Activated CD8-positive, alpha-beta T cell treated with anti-CD3 and anti-CD28 coated beads, Interleukin-2, amount 10 ng/mL, durations not matched to agents 7 days and 5 days (primary cell): ENCODE data around the gene SELENOI. TPM values are rescaled to one million over a fixed set of nuclear protein-coding genes. Genes with fewer than 3 reads are reported as not detected.
"Not testable (repeated sequence)": the region's sequence is repeated elsewhere in the genome, so short reads cannot be mapped to it uniquely, and the experiment has no call there.

Source experiments
- ATAC-seq: fragments of 150-1000 bp; cut with Tn5 transposase; one replicate; pipeline ENCODE4 v1.10.0; 2021; ENCODE audit warnings: moderate library complexity
- CTCF ChIA-PET: fragments of 350-600 bp; sonication (Branson Sonifier 250); formaldehyde crosslinking; loops from one replicate; lab custom pipeline; 2021; ENCODE audit warnings: antibody characterized with exemption; lab: Charles Lee
- POLR2A ChIA-PET: fragments of 350-600 bp; sonication (Branson Sonifier 250); formaldehyde crosslinking; loops from one replicate; lab custom pipeline; 2021; ENCODE audit warnings: antibody characterized with exemption; lab: Charles Lee
- DNase-seq: peaks from one replicate; pipeline ENCODE4 v3.0.0-alpha.2; 2020
- H3K27ac Mint-ChIP-seq: one replicate; pipeline ENCODE4 v1.8.0; 2021; ENCODE audit warnings: mild to moderate bottlenecking, mixed read lengths
- H3K27me3 Mint-ChIP-seq: one replicate; pipeline ENCODE4 v1.8.0; 2021; ENCODE audit warnings: low read depth, mixed read lengths
- H3K36me3 Mint-ChIP-seq: one replicate; pipeline ENCODE4 v1.8.0; 2021; ENCODE audit warnings: low read depth, mixed read lengths
- H3K4me1 Mint-ChIP-seq: one replicate; pipeline ENCODE4 v1.8.0; 2021; ENCODE audit warnings: low read depth, mixed read lengths
- H3K4me3 Mint-ChIP-seq: one replicate; pipeline ENCODE4 v1.8.0; 2021; ENCODE audit warnings: mild to moderate bottlenecking, mixed read lengths
- H3K9me3 Mint-ChIP-seq: one replicate; pipeline ENCODE4 v1.8.0; 2022; ENCODE audit warnings: mixed read lengths; ENCODE audit not compliant: insufficient read depth
- total RNA-seq, 2 experiments: library from RNA; stranded (reverse); gene quantifications; one replicate each; pipeline ENCODE4 v1.2.3, GENCODE V29; 2021

The SELENOI gene, protein sequence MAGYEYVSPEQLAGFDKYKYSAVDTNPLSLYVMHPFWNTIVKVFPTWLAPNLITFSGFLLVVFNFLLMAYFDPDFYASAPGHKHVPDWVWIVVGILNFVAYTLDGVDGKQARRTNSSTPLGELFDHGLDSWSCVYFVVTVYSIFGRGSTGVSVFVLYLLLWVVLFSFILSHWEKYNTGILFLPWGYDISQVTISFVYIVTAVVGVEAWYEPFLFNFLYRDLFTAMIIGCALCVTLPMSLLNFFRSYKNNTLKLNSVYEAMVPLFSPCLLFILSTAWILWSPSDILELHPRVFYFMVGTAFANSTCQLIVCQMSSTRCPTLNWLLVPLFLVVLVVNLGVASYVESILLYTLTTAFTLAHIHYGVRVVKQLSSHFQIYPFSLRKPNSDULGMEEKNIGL
- 10 to 100 TPM; 36.8 to 37.6 TPM for total RNA-seq

DNA sequence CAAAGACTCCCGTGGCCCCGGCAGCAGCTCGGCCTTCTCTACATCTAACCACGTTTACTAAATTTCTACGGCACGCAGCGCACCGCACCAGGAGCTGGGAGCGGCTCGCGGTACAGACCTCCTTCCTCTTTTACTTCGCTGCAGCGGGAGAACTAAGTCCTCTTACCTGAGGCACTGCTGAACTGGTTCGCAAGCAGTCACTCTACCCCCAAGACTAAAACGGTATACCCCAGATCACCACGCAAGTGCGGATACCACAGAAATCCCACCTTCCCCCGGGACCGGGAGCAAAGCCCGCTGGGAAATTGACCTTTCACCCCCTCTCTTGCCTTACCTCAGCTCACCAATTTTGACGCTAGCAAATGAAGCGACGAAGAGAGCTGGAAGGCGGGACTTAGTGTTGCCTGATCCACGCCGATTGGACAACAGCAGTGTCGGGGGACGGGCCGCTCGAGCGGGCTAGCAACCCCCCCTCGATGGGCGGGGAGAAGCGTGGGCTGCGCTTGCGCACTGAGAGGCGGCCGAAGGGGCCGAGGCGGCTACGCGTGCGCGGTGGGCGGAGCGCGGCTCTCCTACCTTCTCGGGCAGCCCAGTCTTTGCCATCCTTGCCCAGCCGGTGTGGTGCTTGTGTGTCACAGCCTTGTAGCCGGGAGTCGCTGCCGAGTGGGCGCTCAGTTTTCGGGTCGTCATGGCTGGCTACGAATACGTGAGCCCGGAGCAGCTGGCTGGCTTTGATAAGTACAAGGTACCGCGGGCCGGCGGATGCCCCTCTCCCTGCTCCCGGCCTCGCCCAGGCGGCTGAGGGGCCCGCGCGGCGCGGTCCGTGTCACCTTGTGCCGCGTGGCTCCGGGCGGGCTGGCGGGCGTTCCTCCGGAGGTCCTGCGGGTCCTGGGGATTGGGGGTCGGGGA is at the start of gene SELENOI:
Gene SELENOI, plus strand, starts transcription at position 599 of the 909 bp plus-strand sequence. Its CDS starts 90 bp downstream, at position 689.
- no peaks in the 10 kb centered on the region for H3K9me3 Mint-ChIP-seq
- H3K27ac Mint-ChIP-seq, result peak within 1 kb of the TSS; percentile 95
- ATAC-seq (peak; percentile 95), DNase-seq (peak; percentile 99)
- no peaks in the 10 kb centered on the region for H3K27me3 Mint-ChIP-seq
- H3K36me3 Mint-ChIP-seq, result peaks cover 26% of the 10 kb centered on the region
- H3K4me1 Mint-ChIP-seq, result peaks cover 43% of the 10 kb centered on the region
- peak within 1 kb of the TSS; percentile 92 for H3K4me3 Mint-ChIP-seq
- POLR2A ChIA-PET, result interaction anchor here (0.6 to 4.3 kb wide), 13 partner anchors 8 to 1373 kb away, joined by 3 to 26 read pairs (median 3); partner anchors contain the start of genes HADHA, HADHB and RAB10
- CTCF ChIA-PET, result interaction anchor here (0.7 to 4.6 kb wide), 11 partner anchors 11 to 123 kb away, joined by 3 to 20 read pairs (median 3); partner anchors contain the start of genes HADHA and HADHB

DNA sequence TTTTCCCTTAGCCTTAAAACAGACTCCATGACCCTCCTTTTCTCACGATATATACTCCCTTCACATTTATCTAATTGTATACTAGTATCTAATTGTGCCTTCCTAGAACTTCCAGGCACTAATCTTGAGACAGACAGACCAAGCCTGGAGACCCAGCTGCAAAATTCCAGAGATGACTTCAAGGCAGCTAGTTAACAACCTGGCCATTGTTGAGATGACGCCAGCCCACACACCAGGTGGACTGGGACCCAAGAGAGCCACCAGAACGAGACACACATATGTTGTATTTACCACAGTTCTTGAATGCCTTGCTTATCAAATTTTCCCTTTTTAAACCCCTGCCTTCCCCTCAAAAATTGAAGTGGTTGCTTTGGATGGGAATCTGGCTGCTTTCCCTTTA is 48.9 kb upstream of the SELENOI start:
- Mint-ChIP-seq H3K4me1 (no peaks in the 10 kb centered on the region), H3K27me3 (no peaks in the 10 kb centered on the region), H3K9me3 (no peaks in the 10 kb centered on the region), H3K27ac (no peak overlapping the region), H3K36me3 (no peaks in the 10 kb centered on the region), H3K4me3 (no peak overlapping the region)
- ATAC-seq, result no peak
- CTCF ChIA-PET, result no interaction called here
- DNase-seq, result no peak
- POLR2A ChIA-PET, result no interaction called here

DNA sequence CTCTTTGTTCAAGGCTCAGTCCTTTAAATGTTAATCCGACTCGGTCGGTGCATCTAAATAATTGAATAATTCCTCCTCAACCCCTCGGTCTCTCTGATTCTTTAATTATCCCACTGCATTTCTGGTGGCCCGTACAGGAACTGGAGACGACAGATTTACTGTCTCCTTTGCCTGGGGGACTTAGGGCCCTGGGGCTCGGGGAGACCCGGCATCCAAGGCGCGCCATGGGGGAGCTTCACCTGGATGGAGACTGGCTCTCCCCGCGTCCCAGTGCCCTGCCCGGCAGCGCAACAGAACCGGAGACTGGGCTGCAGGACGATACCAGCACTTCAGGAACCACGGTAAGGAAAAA is 47.7 kb upstream of the SELENOI start:
- Mint-ChIP-seq H3K36me3 (no peaks in the 10 kb centered on the region), H3K27me3 (no peaks in the 10 kb centered on the region), H3K4me1 (no peaks in the 10 kb centered on the region), H3K9me3 (no peaks in the 10 kb centered on the region), H3K27ac (no peak overlapping the region), H3K4me3 (no peak overlapping the region)
- no peak for DNase-seq
- ATAC-seq, result no peak
- CTCF ChIA-PET, result interaction anchor here (1.3 kb wide), 1 partner anchor 113 kb away, joined by 3 read pairs; no protein-coding TSS in a partner anchor
- POLR2A ChIA-PET, result no interaction called here

DNA sequence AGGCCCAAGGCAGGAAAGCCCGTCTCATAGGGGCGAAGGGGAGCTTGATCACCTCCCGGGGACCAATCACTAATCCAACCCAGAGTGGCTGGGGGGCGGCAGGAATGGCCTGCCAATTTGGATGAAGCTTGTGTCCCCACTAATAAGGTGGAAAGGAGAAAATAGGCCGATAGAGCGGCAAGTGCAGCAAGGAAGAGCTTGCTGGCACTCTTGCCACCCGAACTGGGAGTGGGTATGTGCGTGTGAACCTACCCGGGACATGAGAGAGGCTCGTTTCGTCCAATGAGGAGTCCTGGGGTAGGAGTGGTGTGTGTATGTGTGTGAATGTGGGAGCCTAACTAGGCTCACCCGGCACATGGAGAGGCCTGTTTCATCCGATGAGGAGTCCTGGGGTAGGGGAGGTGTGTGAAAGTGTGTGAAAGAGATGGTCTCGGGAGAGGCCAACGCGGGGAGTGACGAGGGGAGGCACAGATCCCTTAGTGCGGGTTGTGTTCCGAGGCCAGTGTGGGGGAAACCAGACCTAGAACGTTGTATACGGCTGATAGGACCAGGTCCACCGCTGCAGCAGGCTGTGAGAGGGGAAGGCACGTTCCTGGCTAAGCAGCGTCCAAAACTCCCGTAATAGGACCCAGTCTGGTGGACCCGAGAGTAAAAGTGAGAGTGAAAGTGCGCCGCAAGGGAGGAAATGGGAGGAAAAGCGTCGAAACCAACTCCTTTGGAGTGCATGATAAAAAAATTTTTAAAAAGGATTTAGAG is 47.1 kb upstream of the SELENOI start:
- ChIA-PET POLR2A (interaction anchor here (1.4 to 1.7 kb wide), 2 partner anchors 47 to 54 kb away, joined by 7 to 13 read pairs; partner anchors contain the start of genes ADGRF3, HADHA, HADHB and SELENOI), CTCF (interaction anchor here (0.9 to 1.8 kb wide), 3 partner anchors 32 to 114 kb away, joined by 3 to 8 read pairs (median 3); no protein-coding TSS in a partner anchor)
- ATAC-seq (peak; percentile 73), DNase-seq (peak; percentile 44)
- H3K9me3 Mint-ChIP-seq, result no peaks in the 10 kb centered on the region
- no peaks in the 10 kb centered on the region for H3K36me3 Mint-ChIP-seq
- H3K4me1 Mint-ChIP-seq, result no peaks in the 10 kb centered on the region
- H3K4me3 Mint-ChIP-seq, result no peak overlapping the region
- no peaks in the 10 kb centered on the region for H3K27me3 Mint-ChIP-seq
- H3K27ac Mint-ChIP-seq, result no peak overlapping the region

DNA sequence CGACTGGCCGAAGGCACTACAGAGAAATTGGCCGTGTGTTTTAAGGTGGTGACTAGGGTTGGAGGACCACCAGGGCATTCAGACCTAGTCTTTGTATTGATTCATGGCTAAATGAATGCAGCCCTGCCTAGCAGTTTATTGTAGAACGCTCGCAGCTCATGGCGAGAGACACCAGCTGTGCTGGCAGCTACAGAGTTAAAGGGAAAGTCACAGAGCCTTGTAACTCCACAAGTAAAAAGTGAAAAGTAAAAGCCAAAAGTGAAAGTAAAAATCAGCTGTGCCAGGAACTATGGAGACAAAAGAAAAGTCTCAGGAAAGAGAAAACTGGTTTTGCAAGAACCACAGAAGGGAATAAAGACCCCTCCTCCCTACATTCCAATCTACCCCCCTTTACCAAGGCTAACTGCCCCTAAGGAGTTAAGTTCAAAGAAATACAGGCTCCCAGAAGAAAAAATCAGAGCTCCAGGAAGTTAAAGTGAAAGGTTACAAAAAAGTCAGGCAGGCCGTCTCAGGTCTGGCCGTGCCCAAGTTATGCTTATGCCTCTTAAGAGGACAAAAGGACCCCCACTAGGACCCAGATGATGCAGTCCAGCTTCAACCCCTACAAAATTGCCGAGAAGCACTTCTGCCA is 46.4 kb upstream of the SELENOI start:
- CTCF ChIA-PET, result interaction anchor here (0.9 to 1.8 kb wide), 4 partner anchors 32 to 116 kb away, joined by 3 to 8 read pairs (median 3); no protein-coding TSS in a partner anchor
- POLR2A ChIA-PET, result interaction anchor here (0.6 to 1.7 kb wide), 5 partner anchors 10 to 212 kb away, joined by 3 to 13 read pairs (median 3); partner anchors contain the start of genes ADGRF3, HADHA, HADHB and SELENOI
- DNase-seq, result peak; percentile 42

DNA sequence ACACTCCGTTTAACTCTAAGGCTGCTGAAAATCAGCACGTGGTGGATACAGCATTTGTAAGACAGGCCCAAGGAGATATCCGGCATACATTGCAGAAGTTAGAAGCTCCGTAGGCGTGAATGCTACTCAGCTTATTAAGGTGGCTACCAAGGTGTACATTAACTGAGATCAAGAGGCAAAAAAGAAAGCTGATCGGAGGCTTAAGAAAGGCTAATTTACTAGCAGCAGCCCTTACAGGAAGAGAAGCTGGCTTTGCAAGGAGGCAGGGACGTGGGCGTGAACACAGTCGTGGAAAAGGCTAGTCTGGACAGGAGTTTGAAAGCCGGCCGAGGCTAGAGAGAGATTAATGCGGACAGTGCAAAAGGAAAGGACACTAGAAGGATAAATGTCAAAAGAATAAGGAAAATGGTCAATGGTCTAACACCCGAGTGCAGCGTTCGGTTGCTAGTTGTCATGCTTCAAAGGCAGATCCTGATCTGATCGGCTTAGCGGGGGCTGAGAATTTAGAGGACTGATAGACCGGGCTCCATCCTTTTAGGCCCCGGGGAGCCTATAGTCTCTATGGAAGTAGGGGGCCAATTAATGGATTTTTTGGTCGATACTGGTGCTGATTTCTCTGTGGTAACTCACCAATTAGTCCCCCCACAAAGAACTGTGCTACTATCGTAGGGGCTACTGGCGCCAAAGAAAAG is 45.6 kb upstream of the SELENOI start:
- Mint-ChIP-seq H3K27me3 (no peaks in the 10 kb centered on the region), H3K4me1 (no peaks in the 10 kb centered on the region), H3K9me3 (no peaks in the 10 kb centered on the region), H3K27ac (no peak overlapping the region), H3K4me3 (no peak overlapping the region), H3K36me3 (no peaks in the 10 kb centered on the region)
- ATAC-seq, result peak; percentile 15
- ChIA-PET POLR2A (interaction anchor here (0.7 to 1.7 kb wide), 6 partner anchors 9 to 115 kb away, joined by 3 to 13 read pairs (median 3); partner anchors contain the start of genes ADGRF3, HADHA, HADHB and SELENOI), CTCF (interaction anchor here (1.2 to 1.8 kb wide), 4 partner anchors 31 to 116 kb away, joined by 3 to 8 read pairs (median 3); partner anchors contain the start of gene SELENOI)
- no peak for DNase-seq

More for the DNA sequence above, 46.4 kb upstream of the SELENOI start:
- Mint-ChIP-seq H3K27ac (no peak overlapping the region), H3K36me3 (no peaks in the 10 kb centered on the region), H3K4me3 (no peak overlapping the region), H3K4me1 (no peaks in the 10 kb centered on the region), H3K9me3 (no peaks in the 10 kb centered on the region), H3K27me3 (no peaks in the 10 kb centered on the region)
- peak; percentile 50 for ATAC-seq

DNA sequence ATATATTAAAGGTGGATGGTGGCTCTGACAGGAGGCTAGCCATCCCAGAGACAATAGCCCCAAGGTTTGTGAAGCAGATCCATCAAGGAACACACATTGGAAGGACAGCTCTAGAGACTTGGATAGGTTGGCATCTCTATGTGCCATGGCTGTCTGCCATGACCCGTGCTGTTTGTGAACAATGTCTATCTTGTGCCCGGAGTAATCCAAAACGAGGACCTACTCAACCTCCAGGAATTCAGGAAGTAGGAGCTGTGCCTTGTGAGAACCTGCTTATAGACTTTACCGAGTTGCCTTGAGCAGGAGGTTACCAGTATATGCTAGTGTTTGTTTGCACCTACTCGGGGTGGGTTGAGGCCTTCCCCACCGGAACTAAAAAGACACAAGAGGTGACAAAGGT is 43.1 kb upstream of the SELENOI start:
- CTCF ChIA-PET, result no interaction called here
- H3K27me3 Mint-ChIP-seq, result no peaks in the 10 kb centered on the region
- H3K4me3 Mint-ChIP-seq, result no peak overlapping the region
- no peaks in the 10 kb centered on the region for H3K4me1 Mint-ChIP-seq
- H3K9me3 Mint-ChIP-seq, result no peaks in the 10 kb centered on the region
- no peak overlapping the region for H3K27ac Mint-ChIP-seq
- ATAC-seq (no peak), DNase-seq (no peak)
- POLR2A ChIA-PET, result interaction anchor here (1.7 kb wide), 1 partner anchor 59 kb away, joined by 4 read pairs; no protein-coding TSS in a partner anchor
- no peaks in the 10 kb centered on the region for H3K36me3 Mint-ChIP-seq

DNA sequence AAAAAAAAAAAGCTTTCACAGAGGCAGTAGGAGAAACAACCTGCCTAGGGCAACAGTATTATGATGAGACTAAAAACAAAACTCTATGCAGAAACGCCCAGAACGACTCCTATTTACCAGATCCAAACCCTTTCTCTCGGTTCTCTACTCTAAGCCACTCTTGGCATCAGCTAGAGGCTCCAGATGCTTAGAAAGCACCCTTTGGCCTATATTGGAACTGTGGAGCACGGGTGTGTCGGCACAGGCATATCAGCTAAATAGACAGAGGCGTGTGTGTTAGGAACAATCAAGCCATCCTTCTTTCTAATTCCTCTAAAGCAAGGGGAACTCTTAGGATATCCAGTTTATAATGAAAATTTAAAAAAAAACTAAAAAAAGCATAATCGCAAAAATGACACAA is 40.8 kb upstream of the SELENOI start:
- CTCF ChIA-PET, result not testable (repeated sequence)

DNA sequence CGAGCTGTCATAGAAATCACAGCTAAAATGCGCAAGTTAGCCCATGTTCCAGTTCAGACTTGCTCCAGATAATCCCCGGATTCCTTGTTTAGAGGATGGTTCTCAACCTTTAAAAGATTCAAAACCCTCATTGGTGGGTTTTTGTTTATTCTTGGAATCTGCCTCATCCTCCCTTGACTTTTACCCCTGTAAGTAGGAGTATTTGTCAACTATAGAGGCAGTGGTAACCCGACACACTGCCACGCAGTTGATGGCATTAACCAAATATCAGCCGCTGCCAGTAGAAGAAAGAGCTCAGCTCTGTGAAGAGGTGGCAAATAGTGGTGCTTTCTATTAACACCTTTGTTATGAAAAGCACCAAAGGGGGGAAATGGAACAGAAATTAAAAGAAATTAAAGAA is 40.4 kb upstream of the SELENOI start:
- H3K27ac Mint-ChIP-seq, result no peak overlapping the region
- POLR2A ChIA-PET, result interaction anchor here (0.5 to 1.2 kb wide), 2 partner anchors 13 to 16 kb away, joined by 3 to 5 read pairs; no protein-coding TSS in a partner anchor
- H3K4me1 Mint-ChIP-seq, result no peaks in the 10 kb centered on the region
- no peaks in the 10 kb centered on the region for H3K36me3 Mint-ChIP-seq
- ATAC-seq (no peak), DNase-seq (no peak)
- no peaks in the 10 kb centered on the region for H3K27me3 Mint-ChIP-seq
- H3K9me3 Mint-ChIP-seq, result no peaks in the 10 kb centered on the region
- CTCF ChIA-PET, result no interaction called here
- H3K4me3 Mint-ChIP-seq, result no peak overlapping the region

More for the DNA sequence above, 40.8 kb upstream of the SELENOI start:
- not testable (repeated sequence) for H3K27ac Mint-ChIP-seq, H3K4me3 Mint-ChIP-seq, DNase-seq, ATAC-seq, H3K36me3 Mint-ChIP-seq, H3K4me1 Mint-ChIP-seq, H3K27me3 Mint-ChIP-seq, H3K9me3 Mint-ChIP-seq
- POLR2A ChIA-PET, result interaction anchor here (1.2 kb wide), 1 partner anchor 13 kb away, joined by 3 read pairs; no protein-coding TSS in a partner anchor

DNA sequence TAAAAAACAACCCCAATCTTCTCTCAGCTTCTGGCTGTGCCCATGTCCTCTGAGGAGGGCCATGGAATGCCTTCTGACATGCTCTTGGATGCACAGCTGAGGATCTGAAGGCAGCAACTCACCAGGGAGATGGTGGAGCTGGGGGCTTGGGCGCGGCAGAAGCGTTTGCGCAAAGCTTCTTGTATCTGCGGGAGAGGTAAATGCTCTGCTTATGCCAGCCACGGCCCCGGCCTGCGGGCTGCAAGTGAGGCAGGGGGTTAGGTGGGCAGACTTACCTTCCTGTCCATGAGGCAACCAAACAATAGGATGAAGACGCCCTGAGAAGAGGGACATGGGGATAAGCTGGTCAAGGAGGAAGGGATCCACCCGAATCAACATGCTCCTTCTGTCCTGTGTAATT is 36.0 kb upstream of the SELENOI start:
- DNase-seq (no peak), ATAC-seq (no peak)
- POLR2A ChIA-PET, result interaction anchor here (0.9 kb wide), 1 partner anchor 10 kb away, joined by 3 read pairs; no protein-coding TSS in a partner anchor
- Mint-ChIP-seq H3K36me3 (no peaks in the 10 kb centered on the region), H3K4me3 (no peak overlapping the region), H3K4me1 (no peaks in the 10 kb centered on the region), H3K27me3 (no peaks in the 10 kb centered on the region), H3K9me3 (no peaks in the 10 kb centered on the region), H3K27ac (no peak overlapping the region)
- CTCF ChIA-PET, result interaction anchor here (1.1 to 1.2 kb wide), 2 partner anchors 20 to 67 kb away, joined by 3 to 4 read pairs; no protein-coding TSS in a partner anchor
